Fibroblast of pulmonary artery (primary cell): ENCODE results near the gene INTS2.

Experiments used
- DNase-seq: peaks from one replicate; pipeline ENCODE4 v3.0.0-alpha.2; 2010; ENCODE audit warnings: low read depth
- H3K4me3 ChIP-seq: replicated peaks from 2 replicates; pipeline ENCODE4 v1.5.1; 2011; ENCODE audit warnings: low read depth, mild to moderate bottlenecking, control low read depth, low read length, moderate library complexity
- TF ChIP-seq, protein P1 (sequence below): IDR thresholded peaks from 2 replicates; pipeline ENCODE4 v1.5.1; 2011; ENCODE audit warnings: mild to moderate bottlenecking, control low read depth, low read length, inconsistent platforms; ENCODE audit errors: missing control alignments

INTS2 gene

DNA sequence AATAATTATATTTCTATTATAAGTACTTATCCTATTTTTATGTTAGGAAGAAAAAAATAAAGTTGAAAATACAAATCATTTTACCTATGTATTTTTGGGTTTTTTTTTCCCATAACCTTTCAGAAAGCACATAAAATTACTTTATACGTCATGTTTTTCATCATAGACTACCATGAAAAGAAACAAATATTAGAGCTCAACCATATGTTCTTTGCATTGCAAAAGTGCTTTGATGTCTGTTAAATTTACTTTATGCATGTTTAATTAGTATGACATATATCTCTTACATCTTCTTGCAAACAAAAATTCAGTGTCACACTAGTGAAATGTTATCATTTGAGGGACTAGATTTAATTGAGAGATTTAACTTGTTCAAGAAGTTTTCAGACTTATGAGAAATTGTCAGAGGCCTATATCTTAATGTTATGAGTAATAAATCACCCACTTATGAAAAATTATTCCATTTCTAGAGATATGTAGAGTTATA is 88.4 kb downstream of the INTS2 start:
- DNase-seq = no peak
- H3K4me3 ChIP-seq = no peak overlapping the region
- TF ChIP-seq, protein P1, sequence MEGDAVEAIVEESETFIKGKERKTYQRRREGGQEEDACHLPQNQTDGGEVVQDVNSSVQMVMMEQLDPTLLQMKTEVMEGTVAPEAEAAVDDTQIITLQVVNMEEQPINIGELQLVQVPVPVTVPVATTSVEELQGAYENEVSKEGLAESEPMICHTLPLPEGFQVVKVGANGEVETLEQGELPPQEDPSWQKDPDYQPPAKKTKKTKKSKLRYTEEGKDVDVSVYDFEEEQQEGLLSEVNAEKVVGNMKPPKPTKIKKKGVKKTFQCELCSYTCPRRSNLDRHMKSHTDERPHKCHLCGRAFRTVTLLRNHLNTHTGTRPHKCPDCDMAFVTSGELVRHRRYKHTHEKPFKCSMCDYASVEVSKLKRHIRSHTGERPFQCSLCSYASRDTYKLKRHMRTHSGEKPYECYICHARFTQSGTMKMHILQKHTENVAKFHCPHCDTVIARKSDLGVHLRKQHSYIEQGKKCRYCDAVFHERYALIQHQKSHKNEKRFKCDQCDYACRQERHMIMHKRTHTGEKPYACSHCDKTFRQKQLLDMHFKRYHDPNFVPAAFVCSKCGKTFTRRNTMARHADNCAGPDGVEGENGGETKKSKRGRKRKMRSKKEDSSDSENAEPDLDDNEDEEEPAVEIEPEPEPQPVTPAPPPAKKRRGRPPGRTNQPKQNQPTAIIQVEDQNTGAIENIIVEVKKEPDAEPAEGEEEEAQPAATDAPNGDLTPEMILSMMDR = no peak

DNA sequence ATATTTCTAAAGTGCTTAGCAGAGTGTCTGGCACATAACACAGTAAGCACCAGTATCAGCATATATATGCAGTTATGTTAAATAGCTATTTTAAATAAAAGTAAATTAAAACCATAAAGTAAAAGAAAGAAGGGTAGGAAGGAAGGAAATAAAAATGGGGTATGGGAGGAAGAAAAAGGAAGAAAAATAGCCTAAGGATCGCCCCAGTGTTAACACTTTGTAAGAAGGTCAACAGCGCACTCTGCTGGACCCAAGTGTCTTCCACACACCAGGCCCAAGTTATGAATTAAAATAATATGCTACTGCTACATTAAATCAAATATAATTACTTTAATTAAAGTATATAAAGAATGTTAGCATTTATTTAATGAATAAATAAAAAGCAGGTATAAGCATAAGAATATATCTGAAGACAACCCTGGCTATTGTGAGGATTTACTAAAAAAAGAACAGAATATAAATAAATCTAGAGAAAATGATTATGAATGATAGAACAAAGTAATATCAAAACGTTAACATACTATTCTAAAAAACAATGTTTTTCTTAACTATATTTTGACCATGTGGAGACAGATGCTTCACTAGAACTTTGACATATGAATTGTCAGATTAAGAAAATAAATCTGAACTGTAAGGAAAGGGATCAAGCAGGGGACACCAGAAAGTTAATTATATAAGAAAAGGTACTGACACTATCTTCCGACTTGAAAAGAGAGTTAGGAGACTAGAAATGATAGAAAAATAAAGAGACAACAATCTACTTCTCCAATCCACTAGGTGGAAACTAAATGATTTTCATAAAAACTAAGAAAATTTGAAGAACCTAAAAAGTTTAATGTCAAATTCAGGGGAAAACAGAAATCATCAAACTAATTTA is 90.4 kb downstream of the INTS2 start:
- DNase-seq = peak; percentile 87
- TF ChIP-seq, protein P1 = peak; percentile 87
- no peak overlapping the region for H3K4me3 ChIP-seq

DNA sequence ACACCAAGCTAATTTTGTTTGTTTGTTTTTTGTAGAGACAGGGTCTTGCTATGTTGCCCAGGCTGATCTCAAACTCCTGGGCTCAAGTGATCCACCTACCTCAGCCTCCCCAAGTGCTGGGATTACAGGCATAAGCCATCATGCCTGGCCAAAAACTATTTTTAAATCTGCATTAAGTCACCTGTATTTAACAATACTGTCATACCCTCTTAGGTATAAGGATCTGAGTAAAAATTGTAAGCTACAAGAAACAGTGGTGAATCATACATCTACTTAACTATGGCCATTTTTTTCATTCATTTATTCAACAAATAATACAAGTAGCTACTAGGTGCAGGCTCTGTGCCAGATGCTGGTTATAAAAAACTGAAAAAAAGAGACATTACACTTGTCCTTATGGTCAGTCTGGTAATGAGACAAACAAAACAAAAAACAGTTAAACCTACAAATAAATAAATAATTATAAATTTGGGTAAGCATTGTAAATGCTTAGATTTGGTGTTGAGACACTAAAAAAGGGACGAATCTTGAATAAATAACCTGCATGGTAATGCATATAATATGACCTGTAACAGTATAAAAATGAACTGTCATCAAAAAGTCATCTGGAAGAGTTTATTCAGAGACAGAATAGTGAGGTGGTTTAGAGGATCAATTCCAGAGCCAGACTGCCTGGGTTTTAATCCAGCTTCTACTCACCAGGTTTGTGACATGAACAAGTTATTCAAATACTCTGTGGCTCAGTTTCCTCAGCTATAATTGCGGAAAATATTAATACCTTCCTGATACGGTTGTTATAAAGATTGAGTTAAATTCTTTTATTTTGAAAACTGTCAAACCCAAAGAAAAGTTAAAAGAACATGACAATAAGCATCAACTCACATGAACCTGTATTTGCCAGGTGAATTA is 91.3 kb downstream of the INTS2 start:
- DNase-seq = no peak
- TF ChIP-seq, protein P1 = no peak
- no peak overlapping the region for H3K4me3 ChIP-seq

DNA sequence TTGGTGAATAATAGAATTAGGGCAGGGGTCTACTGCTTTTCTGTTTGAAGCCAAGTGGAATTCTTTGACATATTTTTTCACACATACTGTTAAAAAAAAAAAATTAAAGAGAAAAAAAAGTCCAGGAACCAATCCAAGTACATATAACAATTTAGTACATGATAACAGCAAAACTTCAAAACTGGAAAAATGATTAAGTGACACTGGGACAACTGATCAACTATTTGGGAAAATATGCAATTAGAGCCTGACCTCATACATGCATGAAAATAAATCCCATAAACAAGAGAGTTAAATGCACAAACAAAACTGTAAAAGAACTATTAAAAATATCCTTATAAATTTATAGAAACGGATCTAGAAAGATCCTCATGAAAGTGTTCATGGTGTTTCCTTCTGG is 92.2 kb downstream of the INTS2 start:
- no peak for DNase-seq
- no peak overlapping the region for H3K4me3 ChIP-seq
- TF ChIP-seq, protein P1 = no peak

DNA sequence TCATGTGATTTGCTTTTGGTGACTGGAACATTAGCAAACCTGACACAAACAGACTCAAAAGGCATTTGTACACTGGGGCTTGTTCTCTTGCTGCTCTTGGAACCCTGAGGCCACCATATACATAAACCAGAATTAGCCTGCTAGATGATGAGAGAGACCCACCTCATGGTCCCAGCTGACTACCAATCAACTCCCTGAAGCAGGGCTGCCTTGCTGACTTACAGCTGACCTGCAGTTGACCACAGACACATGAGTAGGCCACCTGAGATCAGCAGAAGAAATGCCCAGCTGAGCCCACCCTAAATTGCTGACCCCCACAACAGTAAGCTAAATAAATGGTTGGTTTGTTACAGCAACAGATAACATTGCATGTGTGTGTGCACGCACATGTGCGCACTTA is 93.2 kb downstream of the INTS2 start:
- no peak overlapping the region for H3K4me3 ChIP-seq
- no peak for DNase-seq
- TF ChIP-seq, protein P1 = no peak

DNA sequence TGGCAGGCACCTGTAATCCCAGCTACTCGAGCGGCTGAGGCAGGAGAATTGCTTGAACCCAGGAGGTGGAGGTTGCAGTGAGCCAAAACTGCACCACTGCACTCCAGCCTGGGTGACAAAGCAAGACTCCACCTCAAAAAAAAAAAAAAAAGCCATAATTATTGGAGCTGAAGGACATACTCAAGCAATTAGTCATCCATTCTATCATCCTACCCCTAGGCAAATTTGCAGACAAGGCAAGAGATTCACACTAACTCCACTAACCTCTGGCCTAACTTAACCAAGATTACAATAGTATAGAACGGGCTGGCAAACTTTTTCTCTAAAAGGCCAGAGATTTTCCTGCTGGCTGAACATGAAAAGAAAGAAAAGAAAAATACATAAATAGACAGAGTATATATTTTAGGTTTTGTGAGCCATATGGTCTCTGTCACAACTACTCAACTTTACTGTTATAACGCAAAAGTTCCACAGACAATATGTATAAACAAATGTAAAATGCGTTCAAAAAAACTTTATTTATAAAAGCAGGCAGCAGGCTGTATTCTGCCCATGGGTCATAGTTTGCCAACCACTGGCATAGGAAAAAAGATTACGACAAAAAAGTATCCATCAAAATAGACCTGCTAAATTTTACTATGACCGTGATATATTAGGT is 94.1 kb downstream of the INTS2 start:
- TF ChIP-seq, protein P1 = no peak
- no peak overlapping the region for H3K4me3 ChIP-seq
- peak; percentile 60 for DNase-seq
